CD14-positive monocyte (primary cell): ENCODE results near the gene GMEB1. TPM values are rescaled to one million over a fixed set of nuclear protein-coding genes. Genes with fewer than 3 reads are reported as not detected.

Experiments
- DNase-seq, 3 donors: peaks; one replicate each; pipeline ENCODE4 v3.0.0-alpha.2; 2011 to 2022
- H2AFZ ChIP-seq: 2 replicates; pipeline ENCODE4 v1.6.0; 2012; ENCODE audit warnings: mild to moderate bottlenecking, low read depth, low read length, inconsistent platforms; ENCODE audit not compliant: insufficient read depth, poor library complexity, severe bottlenecking
- H3K27ac ChIP-seq, 2 donors: 1 replicate in 1 of 2; 2 replicates in 1 of 2; pipeline ENCODE4 v1.5.1; 2012 to 2013; ENCODE audit warnings: low read length in 2 of 2, control low read depth in 1 of 2, inconsistent platforms in 1 of 2, low read depth in 1 of 2, mild to moderate bottlenecking in 1 of 2
- H3K27me3 ChIP-seq, 2 donors: one replicate each; pipeline versions ENCODE4 v1.6.0 to v1.6.1; 2011 to 2013; ENCODE audit warnings: low read length in 2 of 2; ENCODE audit not compliant: control insufficient read depth in 2 of 2, insufficient read depth in 2 of 2
- H3K36me3 ChIP-seq, 2 donors: replicated peaks in 1 of 2; 1 replicate in 1 of 2; 2 replicates in 1 of 2; pipeline versions ENCODE4 v1.5.1 to v1.6.1; 2012 to 2013; ENCODE audit warnings: low read length in 2 of 2, control low read depth in 1 of 2, inconsistent platforms in 1 of 2, mild to moderate bottlenecking in 1 of 2; ENCODE audit not compliant: insufficient read depth in 2 of 2, control insufficient read depth in 1 of 2
- H3K4me1 ChIP-seq, 2 donors: 1 replicate in 1 of 2; 2 replicates in 1 of 2; pipeline versions ENCODE4 v1.5.1 to v1.6.1; 2012 to 2013; ENCODE audit warnings: low read length in 2 of 2, control low read depth in 1 of 2, inconsistent platforms in 1 of 2, mild to moderate bottlenecking in 1 of 2, moderate library complexity in 1 of 2; ENCODE audit not compliant: insufficient read depth in 2 of 2, control insufficient read depth in 1 of 2
- H3K4me2 ChIP-seq: replicated peaks from 2 replicates; pipeline ENCODE3; 2012; ENCODE audit warnings: low read length, moderate library complexity, mild to moderate bottlenecking; ENCODE audit not compliant: poor library complexity, severe bottlenecking; ENCODE audit errors: extremely low read depth
- H3K4me3 ChIP-seq, 3 experiments: fragments of 200-600 bp in 1 of 3; sonication (generic) in 1 of 3; replicated peaks in 1 of 3; 1 replicate in 2 of 3; 2 replicates in 1 of 3; pipeline ENCODE4 v1.5.1; 2011 to 2013; ENCODE audit warnings: low read length in 3 of 3, mild to moderate bottlenecking in 3 of 3, control low read depth in 2 of 3, low read depth in 2 of 3, inconsistent platforms in 1 of 3, moderate library complexity in 1 of 3
- H3K79me2 ChIP-seq: 2 replicates; pipeline ENCODE4 v1.6.0; 2012; ENCODE audit warnings: mild to moderate bottlenecking, control low read depth, inconsistent platforms, low read length, moderate library complexity; ENCODE audit not compliant: insufficient read depth
- H3K9ac ChIP-seq: 2 replicates; pipeline ENCODE4 v1.6.0; 2017; ENCODE audit warnings: low read length, mild to moderate bottlenecking; ENCODE audit not compliant: insufficient read depth, poor library complexity, severe bottlenecking
- H3K9me3 ChIP-seq, 2 donors: replicated peaks in 1 of 2; 1 replicate in 1 of 2; 2 replicates in 1 of 2; pipeline versions ENCODE4 v1.5.1 to v1.6.1; 2012 to 2013; ENCODE audit warnings: low read length in 2 of 2, control low read depth in 1 of 2; ENCODE audit not compliant: control insufficient read depth in 1 of 2, insufficient read depth in 1 of 2
- H4K20me1 ChIP-seq: 2 replicates; pipeline ENCODE4 v1.6.0; 2012; ENCODE audit warnings: mild to moderate bottlenecking, low read length, control low read depth, moderate library complexity; ENCODE audit not compliant: insufficient read depth
- H3K27ac Mint-ChIP-seq, 7 donors: one replicate each; pipeline ENCODE4 v1.8.0; 2020; ENCODE audit warnings: mild to moderate bottlenecking in 7 of 7, mixed read lengths in 7 of 7, moderate library complexity in 6 of 7, inconsistent platforms in 2 of 7
- H3K27me3 Mint-ChIP-seq, 3 donors: one replicate each; pipeline ENCODE4 v1.8.0; 2021 to 2022; ENCODE audit warnings: low read depth in 3 of 3, mild to moderate bottlenecking in 3 of 3, mixed read lengths in 3 of 3, moderate library complexity in 3 of 3, inconsistent platforms in 1 of 3
- H3K36me3 Mint-ChIP-seq, 2 donors: one replicate each; pipeline ENCODE4 v1.8.0; 2020; ENCODE audit warnings: mixed read lengths in 2 of 2, inconsistent platforms in 1 of 2, mild to moderate bottlenecking in 1 of 2
- H3K4me1 Mint-ChIP-seq: one replicate; pipeline ENCODE4 v1.8.0; 2020; ENCODE audit warnings: mild to moderate bottlenecking, mixed read lengths
- H3K4me3 Mint-ChIP-seq, 2 donors: one replicate each; pipeline ENCODE4 v1.8.0; 2020; ENCODE audit warnings: mild to moderate bottlenecking in 2 of 2, mixed read lengths in 2 of 2, moderate library complexity in 1 of 2
- H3K9me3 Mint-ChIP-seq, 7 donors: one replicate each; pipeline ENCODE4 v1.8.0; 2020 to 2022; ENCODE audit warnings: mixed read lengths in 7 of 7, mild to moderate bottlenecking in 6 of 7, moderate library complexity in 6 of 7, inconsistent platforms in 2 of 7
- CTCF ChIP-seq: fragments of 200-600 bp; IDR thresholded peaks from one replicate; pipeline ENCODE4 v1.8.0; 2022; ENCODE audit warnings: antibody characterized with exemption, mild to moderate bottlenecking
- WGBS: methylation state at CpG from one replicate; pipeline ENCODE4 v1.1.5; 2013; ENCODE audit warnings: missing lambda C conversion rate; ENCODE audit not compliant: insufficient coverage; 5-methylcytosine and 5-hydroxymethylcytosine counted together
- intact Hi-C, 2 donors: fragments of 100-400 bp; cut with micrococcal nuclease; formaldehyde crosslinking; loops; one replicate each; pipeline versions ENCODE4 v1.15.0 to v1.15.1; 2023
- polyA plus RNA-seq, 3 donors: library from polyadenylated mRNA; depleted of rRNA in 1 of 3; unstranded in 2 of 3; stranded (reverse) in 1 of 3; fragments of 300-500 nt in 2 of 3; fragments of >200 nt in 1 of 3; fragmentation: Illumina TruSeq in 2 of 3; gene quantifications; 1 replicate in 2 of 3; 2 replicates in 1 of 3; pipeline ENCODE4 v1.2.3, GENCODE V29; 2012 to 2021

Gene GMEB1
- polyA plus RNA-seq, 3 donors = 8.1 to 16.0 (median 9.7) TPM

- intact Hi-C loops = loop anchor here (5.0 to 10.0 kb wide), 4 partner anchors 139 to 539 kb away; partner anchors contain the start of genes RCC1 (in 1 of the 2) and SRSF4 (in 1 of the 2)
- peaks cover 0 to 4% of the 10 kb centered on the region in 2 donors for H3K36me3 Mint-ChIP-seq
- Histone ChIP-seq H3K79me2 (peaks cover 21% of the 10 kb centered on the region), H3K9me3 (no peaks in the 10 kb centered on the region), H3K4me2 (no peak overlapping the region), H3K9ac (no peak overlapping the region), H3K4me1 (peaks cover 43 to 58% of the 10 kb centered on the region in 2 donors), H3K4me3 (no peak overlapping the region), H3K27ac (no peak overlapping the region), H3K27me3 (no peaks in the 10 kb centered on the region), H3K36me3 (no peaks in the 10 kb centered on the region), H4K20me1 (no peaks in the 10 kb centered on the region), H2AFZ (no peak overlapping the region)
- H3K27ac Mint-ChIP-seq = peak overlapping the region in 1 of 7 donors; percentile 67
- no peak for TF ChIP-seq CTCF
- peaks cover 45% of the 10 kb centered on the region for H3K4me1 Mint-ChIP-seq
- H3K9me3 Mint-ChIP-seq = peaks cover 0 to 2% (median 0%) of the 10 kb centered on the region in 7 donors
- H3K27me3 Mint-ChIP-seq = peaks cover 0 to 4% (median 0%) of the 10 kb centered on the region in 3 donors
- WGBS = 100% methylated on average over 1 of the region's 1 CpG
- DNase-seq = no peak
- no peak overlapping the region for H3K4me3 Mint-ChIP-seq
Observed at GRCh38 chr1:28646040-28646439, 22.5 kb upstream of the GMEB1 start.

- Histone ChIP-seq H4K20me1 (no peaks in the 10 kb centered on the region), H3K4me3 (peak overlapping the region; percentile 17 to 65 (median 33)), H3K27ac (peak overlapping the region; percentile 80 to 97), H3K4me2 (peak overlapping the region; percentile 72), H3K4me1 (peaks cover 41 to 54% of the 10 kb centered on the region in 2 donors), H2AFZ (peak overlapping the region; percentile 73), H3K9me3 (no peaks in the 10 kb centered on the region), H3K9ac (peak overlapping the region; percentile 77), H3K79me2 (peaks cover 4% of the 10 kb centered on the region), H3K27me3 (no peaks in the 10 kb centered on the region), H3K36me3 (no peaks in the 10 kb centered on the region)
- no peaks in the 10 kb centered on the region for H3K36me3 Mint-ChIP-seq
- peaks cover 0 to 2% (median 0%) of the 10 kb centered on the region in 7 donors for H3K9me3 Mint-ChIP-seq
- WGBS = 0% methylated on average over 14 of the region's 18 CpGs
- DNase-seq = peak; percentile 93 to 95 (median 94)
- intact Hi-C loops = loop anchor here (2.0 to 10.0 kb wide), 5 partner anchors 21 to 537 kb away; partner anchors contain the start of genes GMEB1 (in 1 of the 2), RCC1 (in 1 of the 2) and SRSF4 (in 1 of the 2)
- peak overlapping the region; percentile 94 to 100 (median 99) for H3K27ac Mint-ChIP-seq
- peak overlapping the region; percentile 75 to 93 for H3K4me3 Mint-ChIP-seq
- H3K27me3 Mint-ChIP-seq = peaks cover 0 to 2% (median 0%) of the 10 kb centered on the region in 3 donors
- no peak for TF ChIP-seq CTCF
- peaks cover 45% of the 10 kb centered on the region for H3K4me1 Mint-ChIP-seq
Observed at GRCh38 chr1:28648008-28648473, 20.5 kb upstream of the GMEB1 start.
